ENCODE results near the gene TGFBR1.

DNA sequence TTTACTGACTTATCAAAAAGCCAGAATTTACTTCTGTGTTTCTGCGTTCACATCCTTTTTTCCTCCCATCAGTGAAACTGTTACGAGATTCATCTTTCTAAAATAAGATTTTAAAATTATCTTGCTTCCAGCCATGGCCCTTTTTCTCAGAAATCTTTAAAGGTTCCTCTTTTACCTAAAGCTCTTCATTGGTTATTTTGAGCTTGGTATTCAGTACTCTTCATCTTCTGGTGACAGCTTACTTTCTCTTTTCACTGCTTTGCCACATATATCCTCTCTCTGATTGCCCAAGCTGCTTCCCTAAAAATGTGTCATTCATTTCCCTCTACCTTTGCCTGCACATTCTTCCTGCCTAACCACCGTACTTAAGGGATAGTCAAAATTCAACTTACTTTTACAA lies 32.3 kb downstream of the TGFBR1 start:
- TF ChIP-seq, protein P1, sequence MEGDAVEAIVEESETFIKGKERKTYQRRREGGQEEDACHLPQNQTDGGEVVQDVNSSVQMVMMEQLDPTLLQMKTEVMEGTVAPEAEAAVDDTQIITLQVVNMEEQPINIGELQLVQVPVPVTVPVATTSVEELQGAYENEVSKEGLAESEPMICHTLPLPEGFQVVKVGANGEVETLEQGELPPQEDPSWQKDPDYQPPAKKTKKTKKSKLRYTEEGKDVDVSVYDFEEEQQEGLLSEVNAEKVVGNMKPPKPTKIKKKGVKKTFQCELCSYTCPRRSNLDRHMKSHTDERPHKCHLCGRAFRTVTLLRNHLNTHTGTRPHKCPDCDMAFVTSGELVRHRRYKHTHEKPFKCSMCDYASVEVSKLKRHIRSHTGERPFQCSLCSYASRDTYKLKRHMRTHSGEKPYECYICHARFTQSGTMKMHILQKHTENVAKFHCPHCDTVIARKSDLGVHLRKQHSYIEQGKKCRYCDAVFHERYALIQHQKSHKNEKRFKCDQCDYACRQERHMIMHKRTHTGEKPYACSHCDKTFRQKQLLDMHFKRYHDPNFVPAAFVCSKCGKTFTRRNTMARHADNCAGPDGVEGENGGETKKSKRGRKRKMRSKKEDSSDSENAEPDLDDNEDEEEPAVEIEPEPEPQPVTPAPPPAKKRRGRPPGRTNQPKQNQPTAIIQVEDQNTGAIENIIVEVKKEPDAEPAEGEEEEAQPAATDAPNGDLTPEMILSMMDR (conservative IDR thresholded peaks at IDR 0.05; ENCODE audit: low read length) = no peak
- no peak for TF ChIP-seq EZH2phosphoT487 (IDR thresholded peaks at IDR 0.05; ENCODE audit: borderline replicate concordance)

Measured in Loucy (cell line).